GM12878 (cell line): ENCODE measurements around the gene RAD51B. TPM values are rescaled to one million over a fixed set of nuclear protein-coding genes. Genes with fewer than 3 reads are reported as not detected.

ENCODE experiments used
- CHD4 ChIP-seq: fragments of 200-600 bp; sonication (generic); IDR thresholded peaks from 2 replicates; pipeline ENCODE4 v1.6.1; 2016; ENCODE audit warnings: mild to moderate bottlenecking
- GATAD2B ChIP-seq: fragments of 450-650 bp; conservative IDR thresholded peaks from 2 replicates; pipeline ENCODE4 v1.6.1; 2017; ENCODE audit warnings: low read depth, mild to moderate bottlenecking, moderate library complexity
- NFYA ChIP-seq: IDR thresholded peaks from 2 replicates; pipeline ENCODE4 v1.6.1; 2011; ENCODE audit warnings: low read depth, mild to moderate bottlenecking, low read length, improper control_type of control experiment, borderline replicate concordance
- NFYB ChIP-seq: IDR thresholded peaks from 2 replicates; pipeline ENCODE4 v1.6.1; 2011; ENCODE audit warnings: low read depth, mild to moderate bottlenecking, low read length, improper control_type of control experiment, moderate library complexity; ENCODE audit not compliant: insufficient read depth
- NRF1 ChIP-seq: conservative IDR thresholded peaks from 2 replicates; pipeline ENCODE4 v1.6.1; 2011; ENCODE audit warnings: mild to moderate bottlenecking, low read depth, low read length, improper control_type of control experiment
- POU2F2 ChIP-seq: IDR thresholded peaks from 3 replicates; pipeline ENCODE4 v1.6.1; 2011; ENCODE audit warnings: low read depth, mild to moderate bottlenecking, low read length, borderline replicate concordance
- RBBP5 ChIP-seq: fragments of 200-600 bp; sonication (generic); conservative IDR thresholded peaks from 2 replicates; pipeline ENCODE4 v1.6.1; 2016
- RCOR1 ChIP-seq: conservative IDR thresholded peaks from 2 replicates; pipeline ENCODE4 v1.6.1; 2012; ENCODE audit warnings: low read depth, low read length, improper control_type of control experiment
- SIX5 ChIP-seq: IDR thresholded peaks from 2 replicates; pipeline ENCODE4 v1.6.1; 2011; ENCODE audit warnings: mild to moderate bottlenecking, low read depth, low read length, moderate library complexity; ENCODE audit not compliant: severe bottlenecking
- SMARCA5 ChIP-seq: fragments of 450-650 bp; IDR thresholded peaks from 2 replicates; pipeline ENCODE4 v1.6.1; 2017; ENCODE audit warnings: mild to moderate bottlenecking
- SUZ12 ChIP-seq: fragments of 200-600 bp; sonication (generic); IDR thresholded peaks from one replicate; pipeline ENCODE4 v1.6.1; 2018; ENCODE audit warnings: antibody characterized with exemption, mild to moderate bottlenecking; ENCODE audit not compliant: unreplicated experiment
- ZNF24 ChIP-seq: fragments of 450-650 bp; IDR thresholded peaks from 2 replicates; pipeline ENCODE4 v1.6.1; 2017; ENCODE audit warnings: antibody characterized with exemption, mild to moderate bottlenecking
- polyA plus RNA-seq, 11 experiments: library from polyadenylated mRNA; depleted of rRNA in 4 of 11; unstranded in 6 of 11; stranded (reverse) in 5 of 11; fragments of >200 nt; fragmentation: Nextera tagmentation in 4 of 11; fragmentation: Illumina TruSeq in 1 of 11; extraction: Ambion mirVana in 4 of 11; extraction: Trizol in 1 of 11; gene quantifications; 1 replicate in 1 of 11; 2 replicates in 10 of 11; pipeline versions ENCODE4 v1.2.1 to v1.2.3, GENCODE V29; 2011 to 2016; ENCODE audit warnings: inconsistent platforms in 2 of 11, missing spikeins in 2 of 11, low read depth in 1 of 11
- total RNA-seq, 4 experiments: library from RNA; depleted of rRNA in 3 of 4; stranded (reverse); fragments of >200 nt in 3 of 4; fragmentation: Illumina TruSeq in 1 of 4; extraction: Trizol in 1 of 4; gene quantifications; 2 replicates each; pipeline versions ENCODE4 v1.2.1 to v1.2.3, GENCODE V29; 2013 to 2021
- TF ChIP-seq, protein P1 (sequence below): IDR thresholded peaks from 2 replicates; pipeline ENCODE4 v1.6.1; 2012; ENCODE audit warnings: mild to moderate bottlenecking, low read depth, low read length
- TF ChIP-seq, protein P2 (sequence below): fragments of 450-650 bp; IDR thresholded peaks from 2 replicates; pipeline ENCODE4 v1.6.1; 2016; ENCODE audit warnings: mild to moderate bottlenecking, moderate library complexity, borderline replicate concordance
- TF ChIP-seq, protein P3 (sequence below): IDR thresholded peaks from 2 replicates; pipeline ENCODE4 v1.6.1; 2011; ENCODE audit warnings: low read depth, mild to moderate bottlenecking, low read length, moderate library complexity, borderline replicate concordance; ENCODE audit errors: extremely low read depth
- TF ChIP-seq, protein P4 (sequence below): fragments of 450-650 bp; IDR thresholded peaks from 2 replicates; pipeline ENCODE4 v1.6.1; 2016; ENCODE audit warnings: mild to moderate bottlenecking
- TF ChIP-seq, protein P5 (sequence below): fragments of 150-350 bp; IDR thresholded peaks from 2 replicates; pipeline ENCODE4 v1.6.1; 2016; ENCODE audit warnings: low read depth, low read length

RAD51B gene
- total and polyA plus RNA-seq, 10 of the 15 experiments (the other 5 are each of a cell fraction or from before 2014, with no cell fraction given) = 9.8 to 26.8 (median 21.3) TPM

DNA sequence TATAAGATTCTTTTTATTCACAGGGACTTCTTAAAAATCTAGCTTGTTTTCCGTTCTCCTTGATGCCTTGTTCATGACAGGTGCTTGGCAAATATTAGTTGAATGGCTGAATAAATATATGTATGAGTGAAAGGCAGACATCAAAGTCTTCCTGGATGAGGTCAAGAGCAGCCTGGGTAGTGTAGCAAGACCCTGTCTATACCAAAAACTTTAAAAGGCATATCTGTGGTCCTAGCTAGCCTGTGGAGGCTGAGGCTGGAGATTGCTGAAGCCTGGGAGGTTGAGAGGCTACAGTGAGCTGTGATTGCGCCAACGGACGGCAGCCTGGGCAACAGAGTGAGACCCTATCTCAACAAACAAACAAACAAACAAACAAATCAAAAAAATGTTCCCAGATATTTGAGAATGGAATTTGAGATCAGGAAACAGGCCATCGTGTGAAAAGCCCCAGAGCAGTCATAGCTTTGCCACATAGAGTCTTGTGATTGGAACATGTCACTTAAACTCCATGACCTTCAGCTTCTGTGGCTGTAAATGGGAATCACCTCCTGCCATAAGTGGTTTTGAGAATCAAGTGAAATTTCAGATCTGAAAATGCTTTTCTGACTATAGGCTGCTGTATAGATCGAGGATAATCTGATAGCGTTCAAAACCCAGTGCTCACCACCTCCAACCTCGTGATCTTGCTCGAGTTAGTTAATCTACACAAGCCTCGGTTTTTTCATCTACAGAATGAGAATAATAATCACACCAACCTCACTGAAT, 908.9 kb downstream of the RAD51B start (continued):
- TF ChIP-seq, protein P1, sequence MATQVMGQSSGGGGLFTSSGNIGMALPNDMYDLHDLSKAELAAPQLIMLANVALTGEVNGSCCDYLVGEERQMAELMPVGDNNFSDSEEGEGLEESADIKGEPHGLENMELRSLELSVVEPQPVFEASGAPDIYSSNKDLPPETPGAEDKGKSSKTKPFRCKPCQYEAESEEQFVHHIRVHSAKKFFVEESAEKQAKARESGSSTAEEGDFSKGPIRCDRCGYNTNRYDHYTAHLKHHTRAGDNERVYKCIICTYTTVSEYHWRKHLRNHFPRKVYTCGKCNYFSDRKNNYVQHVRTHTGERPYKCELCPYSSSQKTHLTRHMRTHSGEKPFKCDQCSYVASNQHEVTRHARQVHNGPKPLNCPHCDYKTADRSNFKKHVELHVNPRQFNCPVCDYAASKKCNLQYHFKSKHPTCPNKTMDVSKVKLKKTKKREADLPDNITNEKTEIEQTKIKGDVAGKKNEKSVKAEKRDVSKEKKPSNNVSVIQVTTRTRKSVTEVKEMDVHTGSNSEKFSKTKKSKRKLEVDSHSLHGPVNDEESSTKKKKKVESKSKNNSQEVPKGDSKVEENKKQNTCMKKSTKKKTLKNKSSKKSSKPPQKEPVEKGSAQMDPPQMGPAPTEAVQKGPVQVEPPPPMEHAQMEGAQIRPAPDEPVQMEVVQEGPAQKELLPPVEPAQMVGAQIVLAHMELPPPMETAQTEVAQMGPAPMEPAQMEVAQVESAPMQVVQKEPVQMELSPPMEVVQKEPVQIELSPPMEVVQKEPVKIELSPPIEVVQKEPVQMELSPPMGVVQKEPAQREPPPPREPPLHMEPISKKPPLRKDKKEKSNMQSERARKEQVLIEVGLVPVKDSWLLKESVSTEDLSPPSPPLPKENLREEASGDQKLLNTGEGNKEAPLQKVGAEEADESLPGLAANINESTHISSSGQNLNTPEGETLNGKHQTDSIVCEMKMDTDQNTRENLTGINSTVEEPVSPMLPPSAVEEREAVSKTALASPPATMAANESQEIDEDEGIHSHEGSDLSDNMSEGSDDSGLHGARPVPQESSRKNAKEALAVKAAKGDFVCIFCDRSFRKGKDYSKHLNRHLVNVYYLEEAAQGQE = no peak
- TF ChIP-seq GATAD2B = no peak
- no peak for TF ChIP-seq RBBP5
- no peak for TF ChIP-seq NRF1
- no peak for TF ChIP-seq NFYB
- TF ChIP-seq, protein P2, sequence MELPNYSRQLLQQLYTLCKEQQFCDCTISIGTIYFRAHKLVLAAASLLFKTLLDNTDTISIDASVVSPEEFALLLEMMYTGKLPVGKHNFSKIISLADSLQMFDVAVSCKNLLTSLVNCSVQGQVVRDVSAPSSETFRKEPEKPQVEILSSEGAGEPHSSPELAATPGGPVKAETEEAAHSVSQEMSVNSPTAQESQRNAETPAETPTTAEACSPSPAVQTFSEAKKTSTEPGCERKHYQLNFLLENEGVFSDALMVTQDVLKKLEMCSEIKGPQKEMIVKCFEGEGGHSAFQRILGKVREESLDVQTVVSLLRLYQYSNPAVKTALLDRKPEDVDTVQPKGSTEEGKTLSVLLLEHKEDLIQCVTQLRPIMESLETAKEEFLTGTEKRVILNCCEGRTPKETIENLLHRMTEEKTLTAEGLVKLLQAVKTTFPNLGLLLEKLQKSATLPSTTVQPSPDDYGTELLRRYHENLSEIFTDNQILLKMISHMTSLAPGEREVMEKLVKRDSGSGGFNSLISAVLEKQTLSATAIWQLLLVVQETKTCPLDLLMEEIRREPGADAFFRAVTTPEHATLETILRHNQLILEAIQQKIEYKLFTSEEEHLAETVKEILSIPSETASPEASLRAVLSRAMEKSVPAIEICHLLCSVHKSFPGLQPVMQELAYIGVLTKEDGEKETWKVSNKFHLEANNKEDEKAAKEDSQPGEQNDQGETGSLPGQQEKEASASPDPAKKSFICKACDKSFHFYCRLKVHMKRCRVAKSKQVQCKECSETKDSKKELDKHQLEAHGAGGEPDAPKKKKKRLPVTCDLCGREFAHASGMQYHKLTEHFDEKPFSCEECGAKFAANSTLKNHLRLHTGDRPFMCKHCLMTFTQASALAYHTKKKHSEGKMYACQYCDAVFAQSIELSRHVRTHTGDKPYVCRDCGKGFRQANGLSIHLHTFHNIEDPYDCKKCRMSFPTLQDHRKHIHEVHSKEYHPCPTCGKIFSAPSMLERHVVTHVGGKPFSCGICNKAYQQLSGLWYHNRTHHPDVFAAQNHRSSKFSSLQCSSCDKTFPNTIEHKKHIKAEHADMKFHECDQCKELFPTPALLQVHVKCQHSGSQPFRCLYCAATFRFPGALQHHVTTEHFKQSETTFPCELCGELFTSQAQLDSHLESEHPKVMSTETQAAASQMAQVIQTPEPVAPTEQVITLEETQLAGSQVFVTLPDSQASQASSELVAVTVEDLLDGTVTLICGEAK = no peak
- TF ChIP-seq ZNF24 = no peak
- no peak for TF ChIP-seq NFYA
- TF ChIP-seq, protein P3, sequence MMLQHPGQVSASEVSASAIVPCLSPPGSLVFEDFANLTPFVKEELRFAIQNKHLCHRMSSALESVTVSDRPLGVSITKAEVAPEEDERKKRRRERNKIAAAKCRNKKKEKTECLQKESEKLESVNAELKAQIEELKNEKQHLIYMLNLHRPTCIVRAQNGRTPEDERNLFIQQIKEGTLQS = no peak
- TF ChIP-seq SMARCA5 = no peak
- TF ChIP-seq CHD4 = no peak
- TF ChIP-seq RCOR1 = no peak
- TF ChIP-seq POU2F2 = no peak
- TF ChIP-seq, protein P4, sequence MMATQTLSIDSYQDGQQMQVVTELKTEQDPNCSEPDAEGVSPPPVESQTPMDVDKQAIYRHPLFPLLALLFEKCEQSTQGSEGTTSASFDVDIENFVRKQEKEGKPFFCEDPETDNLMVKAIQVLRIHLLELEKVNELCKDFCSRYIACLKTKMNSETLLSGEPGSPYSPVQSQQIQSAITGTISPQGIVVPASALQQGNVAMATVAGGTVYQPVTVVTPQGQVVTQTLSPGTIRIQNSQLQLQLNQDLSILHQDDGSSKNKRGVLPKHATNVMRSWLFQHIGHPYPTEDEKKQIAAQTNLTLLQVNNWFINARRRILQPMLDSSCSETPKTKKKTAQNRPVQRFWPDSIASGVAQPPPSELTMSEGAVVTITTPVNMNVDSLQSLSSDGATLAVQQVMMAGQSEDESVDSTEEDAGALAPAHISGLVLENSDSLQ = no peak; the same call in 1 of the 2 replicates
- no peak for TF ChIP-seq SUZ12
- TF ChIP-seq, protein P5, sequence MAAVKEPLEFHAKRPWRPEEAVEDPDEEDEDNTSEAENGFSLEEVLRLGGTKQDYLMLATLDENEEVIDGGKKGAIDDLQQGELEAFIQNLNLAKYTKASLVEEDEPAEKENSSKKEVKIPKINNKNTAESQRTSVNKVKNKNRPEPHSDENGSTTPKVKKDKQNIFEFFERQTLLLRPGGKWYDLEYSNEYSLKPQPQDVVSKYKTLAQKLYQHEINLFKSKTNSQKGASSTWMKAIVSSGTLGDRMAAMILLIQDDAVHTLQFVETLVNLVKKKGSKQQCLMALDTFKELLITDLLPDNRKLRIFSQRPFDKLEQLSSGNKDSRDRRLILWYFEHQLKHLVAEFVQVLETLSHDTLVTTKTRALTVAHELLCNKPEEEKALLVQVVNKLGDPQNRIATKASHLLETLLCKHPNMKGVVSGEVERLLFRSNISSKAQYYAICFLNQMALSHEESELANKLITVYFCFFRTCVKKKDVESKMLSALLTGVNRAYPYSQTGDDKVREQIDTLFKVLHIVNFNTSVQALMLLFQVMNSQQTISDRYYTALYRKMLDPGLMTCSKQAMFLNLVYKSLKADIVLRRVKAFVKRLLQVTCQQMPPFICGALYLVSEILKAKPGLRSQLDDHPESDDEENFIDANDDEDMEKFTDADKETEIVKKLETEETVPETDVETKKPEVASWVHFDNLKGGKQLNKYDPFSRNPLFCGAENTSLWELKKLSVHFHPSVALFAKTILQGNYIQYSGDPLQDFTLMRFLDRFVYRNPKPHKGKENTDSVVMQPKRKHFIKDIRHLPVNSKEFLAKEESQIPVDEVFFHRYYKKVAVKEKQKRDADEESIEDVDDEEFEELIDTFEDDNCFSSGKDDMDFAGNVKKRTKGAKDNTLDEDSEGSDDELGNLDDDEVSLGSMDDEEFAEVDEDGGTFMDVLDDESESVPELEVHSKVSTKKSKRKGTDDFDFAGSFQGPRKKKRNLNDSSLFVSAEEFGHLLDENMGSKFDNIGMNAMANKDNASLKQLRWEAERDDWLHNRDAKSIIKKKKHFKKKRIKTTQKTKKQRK = no peak
- TF ChIP-seq SIX5 = no peak
